ENCODE results near the gene PRKAR1B.

PRKAR1B gene

DNA sequence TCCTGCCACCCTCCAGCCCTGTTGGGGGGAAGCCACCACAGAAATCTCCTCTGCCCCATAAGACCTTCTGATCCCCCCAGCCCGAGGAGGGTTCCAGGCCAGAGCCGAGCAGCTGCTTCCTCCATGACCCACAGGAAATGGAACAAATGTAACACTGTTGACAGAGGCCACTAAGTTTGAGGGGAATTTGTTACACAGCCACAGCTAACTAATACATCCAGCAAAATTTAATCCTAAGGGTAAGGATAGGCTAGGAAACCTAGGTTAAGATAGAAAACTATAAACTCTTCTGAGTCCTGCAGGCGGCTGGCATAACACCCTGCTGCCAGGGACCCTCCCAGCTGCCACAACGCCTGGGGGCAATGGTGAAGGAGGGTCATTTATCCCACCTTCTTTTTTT lies 140.6 kb downstream of the PRKAR1B start:
- no peak for TF ChIP-seq CTCF (conservative IDR thresholded peaks at IDR 0.05)
- TF ChIP-seq ZFX (IDR thresholded peaks at IDR 0.05), result no peak

DNA sequence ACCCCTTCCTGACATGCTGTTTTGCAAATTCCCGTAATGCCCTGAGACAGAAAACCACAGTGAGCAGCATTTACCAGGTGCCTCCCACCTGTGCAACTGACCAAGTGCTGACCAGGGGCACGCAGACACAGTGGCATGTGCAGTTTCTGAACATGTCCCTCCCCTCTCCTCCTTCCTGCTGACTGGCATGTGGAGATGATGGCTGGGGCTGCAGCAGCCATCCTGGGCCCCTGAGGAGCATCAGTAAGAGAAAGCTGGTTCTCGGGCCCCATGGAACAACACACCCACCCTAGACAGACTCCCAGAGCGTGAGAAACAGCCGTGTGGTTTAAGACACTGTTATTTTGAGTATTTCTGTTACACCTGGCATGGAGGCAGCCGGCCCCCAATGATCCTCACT lies 141.2 kb downstream of the PRKAR1B start:
- no peak overlapping the region for H3K27ac ChIP-seq
- TF ChIP-seq ZFX (IDR thresholded peaks at IDR 0.05), result no peak
- no peak for TF ChIP-seq CTCF (conservative IDR thresholded peaks at IDR 0.05)

More for the DNA sequence above, 140.6 kb downstream of the PRKAR1B start:
- H3K27ac ChIP-seq, result no peak overlapping the region

GRCh38 chr7:585229-585711 lies 141.8 kb downstream of the PRKAR1B start:
- no peak overlapping the region for H3K27ac ChIP-seq
- TF ChIP-seq CTCF (conservative IDR thresholded peaks at IDR 0.05) (no peak), ZFX (IDR thresholded peaks at IDR 0.05) (no peak)

DNA sequence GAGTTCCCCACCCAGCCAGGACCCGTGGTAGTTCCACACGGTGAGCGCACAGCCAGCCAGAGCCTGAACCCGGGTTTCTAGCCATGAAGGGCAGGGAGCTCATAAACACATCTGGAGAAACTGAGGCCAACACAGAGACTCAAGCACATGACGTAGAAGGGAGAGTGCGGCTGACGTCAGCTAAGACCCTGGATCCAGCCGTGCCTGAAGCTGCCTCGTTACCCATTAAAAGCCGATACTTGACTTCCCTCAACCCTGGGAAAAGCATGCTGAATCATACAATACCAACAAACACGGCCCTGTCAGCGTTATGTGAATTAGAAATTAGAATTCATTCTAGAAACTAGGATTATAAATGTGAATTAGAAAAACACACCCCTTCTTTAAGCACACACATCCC lies 142.3 kb downstream of the PRKAR1B start:
- TF ChIP-seq ZFX (IDR thresholded peaks at IDR 0.05) (no peak), CTCF (conservative IDR thresholded peaks at IDR 0.05) (no peak)
- no peak overlapping the region for H3K27ac ChIP-seq

DNA sequence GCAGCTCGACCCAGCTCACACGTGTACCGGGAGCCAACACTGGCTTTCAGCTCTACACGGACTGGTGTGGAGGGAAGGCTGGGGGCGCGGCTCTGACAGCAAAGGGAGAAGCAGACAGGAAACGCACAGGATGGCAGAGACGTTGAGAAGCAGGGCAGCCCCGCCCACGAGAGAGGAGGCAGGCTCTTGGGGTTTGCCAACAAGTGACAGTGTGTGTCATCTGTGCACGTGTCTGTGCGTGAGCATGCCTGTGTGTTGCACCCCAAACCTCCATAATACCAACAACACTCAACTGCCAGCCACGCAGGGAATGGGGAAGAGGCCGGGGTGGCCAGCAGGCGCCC lies 143.0 kb downstream of the PRKAR1B start:
- TF ChIP-seq CTCF (conservative IDR thresholded peaks at IDR 0.05) (no peak), ZFX (IDR thresholded peaks at IDR 0.05) (no peak)
- no peak overlapping the region for H3K27ac ChIP-seq

DNA sequence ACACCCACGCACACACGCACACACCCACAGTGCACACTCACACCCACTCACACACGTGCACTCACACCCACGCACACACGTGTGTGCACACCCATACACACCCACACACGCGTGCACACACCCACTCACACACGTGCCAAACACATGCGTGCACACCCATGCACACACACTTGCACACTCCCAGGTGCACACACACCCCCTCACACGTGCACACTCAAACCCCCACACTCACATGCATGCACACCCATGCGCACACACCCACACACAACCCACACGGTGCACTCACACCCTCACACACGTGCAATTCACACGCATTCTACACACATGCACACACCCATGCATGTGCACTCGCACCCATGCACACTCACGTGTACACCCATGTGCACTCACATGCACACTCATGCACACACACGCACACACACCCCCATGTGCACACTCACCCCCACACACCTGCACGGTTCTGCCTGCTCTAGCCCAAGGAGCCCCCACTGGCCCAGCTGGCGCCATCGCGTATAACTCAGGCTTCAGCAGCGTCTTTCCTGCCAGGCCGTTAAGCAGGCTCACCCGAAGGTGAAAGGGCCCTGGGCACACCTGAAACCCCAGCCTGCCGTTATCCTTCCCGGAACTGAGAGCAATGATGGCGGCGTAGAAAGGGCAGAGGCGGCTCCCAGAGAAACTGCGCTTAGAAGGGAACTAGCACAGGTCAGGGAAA lies 143.5 kb downstream of the PRKAR1B start:
- TF ChIP-seq CTCF (conservative IDR thresholded peaks at IDR 0.05), result no peak
- TF ChIP-seq ZFX (IDR thresholded peaks at IDR 0.05), result no peak
- H3K27ac ChIP-seq, result no peak overlapping the region

DNA sequence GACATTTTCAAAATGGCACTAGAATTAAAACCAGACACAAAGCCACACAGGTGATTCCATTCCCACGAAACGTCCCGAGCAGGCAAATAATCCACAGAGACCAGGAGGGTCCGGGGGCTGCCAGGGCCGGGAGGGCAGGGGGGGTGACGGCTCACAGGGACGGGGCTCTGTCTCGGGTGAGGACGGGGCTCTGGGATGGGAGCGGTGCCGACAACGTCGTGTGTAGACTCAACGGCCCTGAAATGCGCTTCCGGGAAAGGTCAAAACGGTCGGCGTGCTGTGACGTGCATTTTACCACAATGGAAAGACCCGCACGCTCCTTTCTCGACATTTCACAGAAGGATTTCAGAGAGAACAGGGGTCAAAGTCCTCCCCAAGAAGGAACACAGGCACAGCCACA lies 144.2 kb downstream of the PRKAR1B start:
- no peak overlapping the region for H3K27ac ChIP-seq
- TF ChIP-seq CTCF (conservative IDR thresholded peaks at IDR 0.05) (no peak), ZFX (IDR thresholded peaks at IDR 0.05) (no peak)

All from C4-2B (cell line).